HG03135 (cell line): ENCODE results near the gene CENPC.

Experiments used
- ATAC-seq: cut with Tn5 transposase; IDR thresholded peaks from one replicate; pipeline ENCODE4 v1.9.1; 2021; ENCODE audit warnings: mild to moderate bottlenecking, moderate library complexity; ENCODE audit not compliant: unreplicated experiment

CENPC gene, protein sequence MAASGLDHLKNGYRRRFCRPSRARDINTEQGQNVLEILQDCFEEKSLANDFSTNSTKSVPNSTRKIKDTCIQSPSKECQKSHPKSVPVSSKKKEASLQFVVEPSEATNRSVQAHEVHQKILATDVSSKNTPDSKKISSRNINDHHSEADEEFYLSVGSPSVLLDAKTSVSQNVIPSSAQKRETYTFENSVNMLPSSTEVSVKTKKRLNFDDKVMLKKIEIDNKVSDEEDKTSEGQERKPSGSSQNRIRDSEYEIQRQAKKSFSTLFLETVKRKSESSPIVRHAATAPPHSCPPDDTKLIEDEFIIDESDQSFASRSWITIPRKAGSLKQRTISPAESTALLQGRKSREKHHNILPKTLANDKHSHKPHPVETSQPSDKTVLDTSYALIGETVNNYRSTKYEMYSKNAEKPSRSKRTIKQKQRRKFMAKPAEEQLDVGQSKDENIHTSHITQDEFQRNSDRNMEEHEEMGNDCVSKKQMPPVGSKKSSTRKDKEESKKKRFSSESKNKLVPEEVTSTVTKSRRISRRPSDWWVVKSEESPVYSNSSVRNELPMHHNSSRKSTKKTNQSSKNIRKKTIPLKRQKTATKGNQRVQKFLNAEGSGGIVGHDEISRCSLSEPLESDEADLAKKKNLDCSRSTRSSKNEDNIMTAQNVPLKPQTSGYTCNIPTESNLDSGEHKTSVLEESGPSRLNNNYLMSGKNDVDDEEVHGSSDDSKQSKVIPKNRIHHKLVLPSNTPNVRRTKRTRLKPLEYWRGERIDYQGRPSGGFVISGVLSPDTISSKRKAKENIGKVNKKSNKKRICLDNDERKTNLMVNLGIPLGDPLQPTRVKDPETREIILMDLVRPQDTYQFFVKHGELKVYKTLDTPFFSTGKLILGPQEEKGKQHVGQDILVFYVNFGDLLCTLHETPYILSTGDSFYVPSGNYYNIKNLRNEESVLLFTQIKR

DNA sequence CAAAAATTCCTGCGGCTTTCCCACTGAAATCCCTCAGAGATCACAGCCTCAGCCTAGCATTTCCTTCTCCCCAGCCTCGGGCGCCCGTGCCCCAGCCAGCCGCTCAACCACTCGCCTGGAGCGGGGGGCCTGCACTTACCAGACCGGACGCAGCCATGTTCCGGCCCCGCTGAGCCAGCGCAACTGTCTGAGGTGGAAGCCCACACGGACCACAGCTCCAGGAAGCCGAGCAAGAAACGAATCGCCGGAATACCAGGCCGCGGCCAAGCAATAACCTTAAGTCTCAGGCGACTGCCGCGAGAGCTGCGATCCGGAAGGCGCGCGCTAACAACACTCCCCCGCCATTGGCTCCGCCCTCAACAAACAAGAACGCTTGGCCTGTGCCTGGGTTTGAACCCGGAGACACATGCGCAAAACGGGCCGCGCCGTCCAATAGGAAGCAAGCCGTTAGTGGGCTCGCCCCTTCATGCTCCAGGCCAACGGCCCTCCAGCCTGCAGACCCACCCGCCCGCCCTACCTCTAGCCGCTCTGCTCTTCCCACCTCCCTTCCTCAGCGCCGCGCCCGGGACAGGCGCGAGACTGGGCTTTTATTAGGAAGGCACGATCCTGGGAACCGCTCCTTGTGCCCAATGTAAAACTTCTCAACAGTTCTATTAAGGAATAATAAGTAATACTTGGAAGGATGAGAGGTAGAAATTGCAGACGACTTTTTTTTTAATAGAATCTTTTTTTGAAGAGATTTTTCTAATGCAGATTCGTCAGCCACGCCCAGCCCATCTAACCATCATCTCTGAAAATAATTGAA, at the start of gene CENPC:
CENPC (minus strand) TSS at position 305 of the 805 bp plus-strand sequence; CDS start at position 157, 148 bp downstream.
- ATAC-seq, result peak; percentile 95

DNA sequence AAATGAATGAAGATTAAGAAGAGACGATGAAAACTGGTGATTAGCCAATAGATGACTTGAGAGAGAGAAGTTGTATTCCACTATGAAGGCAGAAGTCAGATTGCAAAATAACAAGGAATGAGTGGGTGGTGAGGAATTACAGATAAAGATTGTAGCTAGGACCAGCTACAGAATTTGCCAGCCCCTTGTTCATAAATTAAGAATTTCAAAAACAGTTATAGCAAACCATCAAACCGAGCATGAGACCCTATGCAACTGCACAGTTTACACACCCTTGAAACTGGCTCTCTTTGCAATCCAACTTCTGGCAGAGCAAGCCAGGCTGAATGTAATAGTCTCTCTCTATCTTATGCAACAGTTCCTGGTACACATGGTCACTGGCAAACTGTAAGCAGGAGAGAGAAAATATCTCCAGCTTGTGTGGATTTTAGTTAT, 48.5 kb upstream of the CENPC start:
- ATAC-seq, result no peak

DNA sequence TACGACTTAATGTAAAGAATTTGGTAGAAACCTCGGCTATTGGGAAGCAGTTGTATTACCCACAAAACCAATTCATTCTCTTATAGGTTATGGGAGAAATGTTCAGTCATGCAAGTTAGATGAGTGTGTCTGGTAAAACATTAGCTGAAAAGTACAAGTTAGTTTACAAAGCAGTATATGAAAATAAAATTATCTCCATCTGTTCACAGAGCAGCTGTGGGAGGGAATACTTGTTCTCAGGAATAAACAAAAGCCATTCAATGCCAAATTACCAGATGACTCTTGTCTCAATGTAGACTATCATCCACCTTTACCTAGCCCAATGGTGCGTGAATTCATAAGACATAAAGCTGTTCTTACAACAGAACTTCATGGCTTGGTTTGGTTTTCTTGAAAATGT, 41.9 kb upstream of the CENPC start:
- no peak for ATAC-seq

DNA sequence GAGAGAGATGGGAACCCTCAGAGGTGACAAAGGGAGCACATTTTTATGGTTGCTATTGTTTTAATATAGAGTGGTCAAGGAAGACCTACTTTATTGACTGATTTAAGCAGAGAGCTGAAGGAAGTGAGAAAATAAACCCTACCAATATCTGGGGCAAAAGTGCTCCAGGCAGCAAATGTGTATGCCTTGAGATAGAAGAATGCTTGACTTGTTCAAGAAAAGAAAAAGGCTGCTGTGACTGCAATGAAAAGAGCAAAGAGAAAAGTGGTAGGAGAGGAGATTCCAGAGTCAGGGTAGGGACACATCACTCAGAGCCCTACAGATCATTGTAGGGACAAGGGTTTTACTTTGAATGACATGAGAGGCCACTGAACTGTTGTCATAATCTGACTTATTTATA, 39.2 kb upstream of the CENPC start:
- ATAC-seq, result no peak

DNA sequence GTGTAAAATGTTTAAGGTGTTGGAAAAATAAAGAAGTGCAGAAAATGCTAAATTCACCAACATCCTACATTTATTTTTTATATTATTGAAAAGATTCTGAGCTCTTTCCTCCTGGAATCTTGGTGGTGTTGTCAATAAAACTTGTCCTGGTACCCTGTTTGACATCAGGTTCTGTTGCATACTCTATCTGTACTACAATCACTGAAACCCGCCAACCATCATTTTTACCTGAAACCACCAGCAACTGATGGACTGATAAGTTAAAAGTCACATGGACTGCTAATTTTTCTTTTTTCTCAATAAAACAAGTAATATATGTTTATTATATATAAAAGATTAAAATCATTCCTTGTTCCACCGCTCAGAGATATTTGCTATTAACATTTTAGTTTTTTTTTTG, 36.6 kb upstream of the CENPC start:
- ATAC-seq, result no peak

DNA sequence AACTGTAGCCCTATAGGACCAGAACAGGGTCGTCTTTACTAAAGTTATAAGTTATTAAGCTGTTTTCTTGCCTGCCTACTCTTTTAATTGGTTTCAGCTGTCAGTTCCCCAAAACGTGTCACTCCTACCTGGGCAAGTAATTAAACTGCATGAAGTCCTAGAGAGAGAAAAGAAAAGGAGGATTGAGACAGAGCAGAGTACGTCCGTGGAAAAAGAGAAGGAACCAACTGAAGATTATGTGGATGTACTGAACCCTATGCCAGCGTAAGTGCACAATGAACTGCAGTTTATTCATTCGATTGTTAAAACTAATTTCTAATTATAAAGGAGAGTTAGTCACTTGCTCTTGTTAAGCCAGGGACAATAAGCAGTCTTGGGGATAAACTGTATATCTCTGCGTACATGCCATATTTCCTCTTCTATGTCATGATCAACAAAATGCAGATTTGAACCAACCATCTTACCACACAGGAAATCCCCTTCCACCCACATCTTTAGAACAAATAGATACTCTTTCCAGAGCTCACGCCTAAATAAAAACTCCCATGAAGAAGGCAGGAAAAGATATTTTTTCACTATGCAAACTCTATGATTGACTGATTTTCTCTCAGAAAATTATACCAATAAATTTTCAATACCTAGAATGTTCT, 36.0 kb upstream of the CENPC start:
- peak; percentile 35 for ATAC-seq

DNA sequence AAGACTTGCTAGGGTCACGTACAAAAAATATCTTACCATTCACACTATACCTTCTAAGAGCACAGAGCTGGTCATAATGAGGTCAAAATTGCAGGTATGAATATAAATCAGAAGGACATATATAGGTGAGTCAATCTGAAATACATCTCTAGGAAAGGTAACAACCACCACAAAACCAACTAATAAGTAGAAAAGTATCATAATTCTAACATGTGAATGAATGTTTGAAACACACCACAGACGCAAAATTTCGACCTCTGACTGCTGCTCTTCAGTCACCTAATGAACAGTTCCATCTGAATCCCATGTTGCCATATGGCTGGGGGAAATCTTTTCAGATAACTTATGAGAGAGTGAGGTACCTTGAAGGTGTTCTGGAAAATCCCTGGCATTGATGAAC, 35.3 kb upstream of the CENPC start:
- peak; percentile 39 for ATAC-seq

DNA sequence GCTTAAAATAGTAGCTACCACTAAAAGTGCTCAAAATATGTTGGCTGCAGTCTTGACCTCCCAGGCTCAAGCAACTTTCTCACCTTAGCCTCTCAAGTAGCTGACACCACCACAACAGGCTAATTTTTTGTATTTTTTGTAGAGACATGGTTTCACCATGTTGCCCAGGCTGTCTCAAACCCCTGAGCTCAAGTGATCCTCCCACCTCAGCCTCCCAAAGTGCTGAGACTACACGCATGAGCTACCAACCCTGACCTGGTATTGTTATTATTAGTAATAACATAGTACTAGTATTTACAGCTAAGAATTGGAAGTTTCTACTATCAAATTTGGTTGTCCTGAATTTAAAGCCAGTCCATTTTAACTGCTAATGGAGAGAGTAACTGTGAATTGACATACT, 31.2 kb upstream of the CENPC start:
- peak; percentile 37 for ATAC-seq

DNA sequence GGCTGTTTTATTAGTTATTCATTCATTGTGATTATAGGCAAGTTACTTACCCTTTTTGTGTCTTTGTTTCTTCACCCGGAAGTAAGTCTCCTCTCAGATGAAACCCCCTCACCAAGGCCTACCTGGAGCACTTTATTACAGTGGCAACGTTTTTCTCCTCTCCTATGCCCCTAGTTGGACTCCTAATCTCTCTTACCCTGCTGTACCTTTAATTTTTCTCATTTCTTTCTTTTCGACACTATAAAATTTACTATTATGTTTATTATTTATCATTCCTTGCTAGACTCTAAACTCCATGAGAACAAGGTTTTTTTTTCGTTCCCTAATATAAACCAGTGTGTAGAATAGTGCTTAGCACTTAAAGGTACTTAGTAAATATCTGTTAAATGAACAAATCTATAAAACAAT, 30.8 kb upstream of the CENPC start:
- ATAC-seq, result no peak

DNA sequence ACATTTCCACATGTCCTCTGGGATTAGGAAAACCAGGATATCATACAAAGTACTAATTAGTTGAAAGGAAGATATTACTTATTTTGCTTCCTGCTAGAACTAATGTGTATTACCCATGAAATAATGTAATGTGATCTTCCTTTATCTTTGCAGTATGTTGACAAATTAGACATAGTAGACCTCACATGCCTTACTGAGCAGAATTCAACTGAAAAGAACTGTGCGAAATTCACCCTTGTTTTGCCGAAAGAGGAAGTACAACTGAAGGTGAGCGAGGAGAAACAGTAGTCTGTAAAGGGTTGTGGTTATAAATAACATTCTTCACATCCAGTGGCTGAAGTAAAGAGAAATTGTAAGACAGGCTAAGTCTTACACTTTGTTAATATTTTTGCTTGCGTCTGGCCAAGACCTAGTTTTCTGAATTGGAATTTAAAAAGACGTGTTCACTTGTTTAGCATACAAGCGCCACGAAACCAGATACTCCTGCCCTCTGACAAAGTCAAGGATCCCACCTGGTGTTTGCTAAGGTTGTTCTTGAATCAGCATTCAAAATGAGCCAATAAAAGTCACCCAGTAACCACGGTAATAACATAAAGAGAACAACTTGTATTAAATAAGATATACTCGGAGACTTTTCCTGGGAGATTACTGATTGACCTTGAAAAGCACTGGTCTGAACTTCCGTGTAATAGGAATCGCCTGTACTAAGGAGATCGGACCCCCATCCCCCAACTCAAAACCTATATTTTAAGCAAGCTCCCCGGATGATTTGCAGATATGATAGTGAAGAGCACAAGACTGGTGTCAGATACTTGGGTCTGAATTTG, 30.1 kb upstream of the CENPC start:
- peak; percentile 88 for ATAC-seq

DNA sequence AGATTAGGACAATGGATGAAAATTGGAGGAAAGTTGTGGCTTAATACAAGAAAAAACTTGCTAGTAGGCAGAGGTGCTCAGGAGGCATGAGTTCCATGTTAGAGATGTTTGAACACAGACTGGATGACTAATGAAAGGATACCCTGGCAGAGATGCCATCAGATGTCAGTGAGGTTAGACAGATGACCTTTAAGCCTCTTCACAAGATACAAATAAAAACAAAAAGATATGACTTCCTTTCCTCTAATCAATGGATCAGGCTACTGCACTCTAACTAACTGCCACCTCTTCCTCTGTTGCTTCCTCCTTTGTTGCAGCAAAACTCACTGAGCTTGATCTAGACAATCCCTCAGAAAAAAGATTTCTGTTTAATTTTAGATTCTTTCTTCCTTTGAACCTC, 27.9 kb upstream of the CENPC start:
- ATAC-seq, result no peak

DNA sequence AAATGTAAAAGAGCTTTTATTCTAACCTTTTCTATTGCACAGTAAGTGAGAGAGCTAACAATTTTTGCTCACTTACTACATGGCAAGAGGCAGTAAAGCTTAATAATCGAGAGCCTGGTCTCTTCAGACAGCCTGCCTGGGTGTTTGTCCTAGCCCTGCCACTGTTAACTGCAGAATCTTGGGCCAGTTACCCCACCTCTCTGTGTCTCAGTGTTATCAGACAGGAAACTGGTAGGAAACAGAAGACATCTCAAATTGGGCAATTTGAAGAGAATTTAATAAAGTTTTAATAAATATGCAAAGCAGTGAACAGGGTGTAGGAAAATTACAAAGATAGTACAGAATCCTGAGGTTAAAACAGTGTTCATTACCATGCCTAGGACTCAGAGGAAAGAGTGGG, 26.7 kb upstream of the CENPC start:
- ATAC-seq, result no peak

DNA sequence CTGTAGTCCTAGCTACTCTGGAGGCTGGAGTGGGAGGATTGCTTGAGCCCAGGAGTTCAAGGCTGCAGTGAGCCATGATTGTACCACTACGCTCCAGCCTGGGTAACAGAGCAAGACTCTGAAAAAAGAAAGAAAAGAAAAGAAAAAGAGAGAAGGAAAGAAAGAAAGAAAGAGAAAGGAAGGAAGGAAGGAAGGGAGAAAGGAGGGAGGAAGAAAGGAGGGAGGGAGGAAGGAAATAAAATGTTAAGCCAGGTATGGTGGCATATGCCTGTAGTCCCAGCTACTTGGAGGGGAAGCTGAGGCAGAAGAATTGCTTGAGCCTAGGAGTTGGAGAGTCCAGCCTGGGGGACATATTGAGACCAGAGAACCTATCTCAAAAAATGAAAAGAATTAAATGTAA, 25.2 kb upstream of the CENPC start:
- ATAC-seq, result no peak

DNA sequence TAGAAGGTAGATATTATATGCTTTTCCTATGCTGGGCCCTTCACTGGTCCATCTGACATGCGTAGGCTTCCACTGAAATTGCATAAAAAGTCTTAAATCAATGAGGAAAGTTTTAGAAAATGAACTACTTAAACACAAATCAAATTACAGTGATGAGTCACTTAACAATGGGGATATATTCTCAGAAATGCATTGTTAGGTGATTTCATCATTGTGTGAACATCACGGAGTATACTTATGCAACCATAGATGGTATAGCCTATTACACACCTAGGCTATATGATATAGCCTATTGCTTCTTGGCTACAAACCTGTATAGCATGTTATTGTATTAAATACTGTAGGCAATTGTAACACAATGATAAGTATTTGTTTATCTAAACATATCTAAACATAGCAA, 23.5 kb upstream of the CENPC start:
- no peak for ATAC-seq

DNA sequence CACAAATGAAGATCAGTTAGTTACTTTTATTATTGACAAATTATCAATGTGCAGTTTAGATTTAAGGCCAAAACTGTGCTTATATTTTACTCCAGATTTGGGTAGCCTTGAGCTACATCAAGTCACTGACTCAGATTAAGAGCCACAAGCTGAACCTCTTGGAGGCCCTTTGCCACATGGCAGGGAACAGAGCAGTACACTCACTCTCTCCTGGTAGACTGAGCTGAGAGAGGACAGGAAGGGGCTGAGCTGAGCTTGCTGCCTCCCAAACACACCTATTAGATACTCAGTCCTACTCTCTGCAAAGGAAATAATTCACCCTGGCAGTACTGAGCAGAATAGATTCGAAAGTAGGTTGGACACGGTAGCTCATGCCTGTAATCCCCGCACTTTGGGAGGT, 21.0 kb upstream of the CENPC start:
- ATAC-seq, result no peak

DNA sequence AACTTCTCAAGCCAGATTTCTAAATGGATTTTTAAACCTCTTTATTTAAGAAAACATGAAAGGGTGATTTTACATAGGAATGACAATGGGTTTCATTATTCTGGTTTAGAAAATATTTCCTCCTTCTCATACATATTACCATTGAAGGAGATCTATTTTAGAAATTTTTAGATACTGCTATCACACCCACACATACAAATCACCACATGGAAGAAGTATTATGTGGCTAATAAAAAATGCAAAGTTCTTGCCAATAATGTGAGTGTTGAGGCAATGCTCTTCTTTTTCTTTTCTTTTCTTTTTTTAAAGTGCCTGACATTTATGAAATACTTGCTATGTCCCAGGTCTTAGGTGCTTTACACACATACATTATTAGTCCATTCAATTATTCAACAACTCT, 20.0 kb upstream of the CENPC start:
- ATAC-seq, result no peak

DNA sequence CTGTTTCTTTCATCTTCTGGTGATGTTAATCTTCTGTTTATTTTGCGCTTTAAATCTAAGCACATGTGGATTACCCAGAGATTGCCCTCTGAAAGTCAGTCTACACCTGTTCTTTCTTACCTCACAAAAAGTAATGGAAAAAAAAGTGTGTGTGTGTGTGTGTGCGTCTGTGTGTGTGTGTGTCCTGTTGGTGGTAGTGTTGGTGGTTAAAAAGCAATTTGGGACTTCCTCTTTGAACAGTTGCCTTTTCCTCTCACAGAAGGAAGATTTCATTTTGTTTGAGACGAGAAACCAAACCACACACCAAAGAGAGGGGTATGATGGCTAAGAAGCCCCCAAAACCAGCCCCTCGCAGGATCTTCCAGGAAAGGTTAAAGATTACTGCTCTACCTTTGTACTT, 13.2 kb upstream of the CENPC start, which contains the start of gene STAP1:
STAP1 (plus strand) TSS at position 235 of the 400 bp plus-strand sequence; CDS start at position 318, 83 bp downstream.
- ATAC-seq, result no peak

DNA sequence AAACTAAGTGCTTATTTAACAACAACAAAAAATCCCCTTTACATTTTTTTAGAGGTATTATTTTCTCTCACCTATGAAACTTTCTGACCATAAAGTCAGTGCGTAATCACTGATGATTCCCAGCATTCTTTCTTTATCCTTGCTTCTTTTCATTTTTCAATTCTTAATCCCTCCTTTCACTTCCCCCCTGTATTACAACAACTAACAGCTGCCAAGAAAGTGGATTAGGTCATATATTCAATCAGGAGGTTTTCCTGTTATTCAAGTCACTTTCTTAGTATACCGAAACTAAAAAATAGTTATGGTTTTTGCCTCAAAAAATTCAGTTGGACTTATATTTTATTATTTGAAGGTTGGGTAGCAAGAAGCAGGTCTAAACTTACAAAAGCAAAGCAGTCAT, 11.1 kb upstream of the CENPC start:
- ATAC-seq, result no peak

DNA sequence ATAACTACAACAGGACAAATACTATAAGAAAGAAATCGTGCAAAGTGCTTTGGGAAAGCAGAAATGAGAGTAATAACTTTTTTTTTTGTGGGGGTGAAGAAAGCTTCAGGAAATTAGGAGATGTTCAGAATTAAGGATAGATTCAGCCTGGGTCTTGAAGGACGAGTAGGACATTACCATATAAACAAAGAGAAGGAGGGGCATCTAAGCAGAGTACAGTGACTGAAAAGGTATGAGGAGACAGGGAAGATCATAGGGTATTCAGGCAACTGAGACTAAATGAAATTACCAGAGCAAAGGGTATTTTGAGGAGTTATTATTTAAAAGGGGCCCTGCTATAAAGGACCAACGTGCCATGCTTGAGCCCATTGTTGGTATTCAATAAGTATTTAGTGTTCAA, 10.1 kb upstream of the CENPC start:
- no peak for ATAC-seq

DNA sequence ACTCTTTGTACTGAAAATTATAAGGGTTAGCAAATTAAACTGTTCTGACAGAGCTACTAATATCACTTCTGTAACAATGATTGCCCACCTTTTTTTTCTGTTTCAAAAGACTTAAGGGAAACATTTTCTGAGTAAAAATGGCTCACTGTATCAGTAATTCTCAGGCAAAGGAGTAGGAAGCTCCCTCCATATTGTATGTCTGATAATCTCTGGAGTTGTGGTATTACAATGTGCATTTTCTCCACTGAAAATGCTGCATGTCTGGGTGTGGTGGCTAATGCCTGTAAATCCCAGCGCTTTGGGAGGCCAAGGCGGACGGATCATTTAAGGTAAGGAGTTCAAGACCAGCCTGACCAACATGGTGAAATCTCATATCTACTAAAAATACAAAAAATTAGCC, 8.8 kb upstream of the CENPC start:
- no peak for ATAC-seq
